MG63 (cell line): ENCODE data around the gene CCDC33. TPM values are rescaled to one million over a fixed set of nuclear protein-coding genes. Genes with fewer than 3 reads are reported as not detected.

Experiments used
- DNase-seq: peaks from one replicate; pipeline ENCODE4 v3.0.0-alpha.2; 2020
- H3K27me3 ChIP-seq: fragments of 250-450 bp; sonication (Bioruptor Pico); 2 replicates; pipeline ENCODE4 v1.5.1; 2020; ENCODE audit warnings: mild to moderate bottlenecking, moderate library complexity
- H3K36me3 ChIP-seq: fragments of 250-450 bp; sonication (Bioruptor Pico); 2 replicates; pipeline ENCODE4 v1.5.1; 2020; ENCODE audit warnings: mild to moderate bottlenecking, moderate library complexity
- H3K4me3 ChIP-seq: fragments of 250-450 bp; sonication (Bioruptor Pico); 2 replicates; pipeline ENCODE4 v1.5.1; 2020; ENCODE audit warnings: mild to moderate bottlenecking, moderate library complexity
- H3K9me3 ChIP-seq: fragments of 250-450 bp; sonication (Bioruptor Pico); 2 replicates; pipeline ENCODE4 v1.5.1; 2020; ENCODE audit warnings: mild to moderate bottlenecking, moderate library complexity
- total RNA-seq: library from RNA; depleted of rRNA; stranded (reverse); fragments of >200 nt; shearing (Covaris generic); gene quantifications from 2 replicates; pipeline ENCODE4 v1.2.3, GENCODE V29; 2014; ENCODE audit warnings: low replicate concordance; rRNA removed

The CCDC33 gene
- not detected in 2 replicates for total RNA-seq

GRCh38 chr15:74235962-74236361, at the start of gene CCDC33:
Gene CCDC33 (plus strand): TSS chr15:74236326. CDS start chr15:74236720, 394 bp downstream.
- Histone ChIP-seq H3K36me3 (no peaks in the 10 kb centered on the region), H3K9me3 (no peaks in the 10 kb centered on the region), H3K27me3 (no peaks in the 10 kb centered on the region; the same call in 1 of the 2 replicates), H3K4me3 (no peak within 1 kb of the TSS)
- no peak for DNase-seq

- H3K36me3 ChIP-seq = no peaks in the 10 kb centered on the region
- no peaks in the 10 kb centered on the region for H3K9me3 ChIP-seq
- DNase-seq = no peak
- H3K27me3 ChIP-seq = no peaks in the 10 kb centered on the region
- no peak overlapping the region for H3K4me3 ChIP-seq
These were observed 47.9 kb upstream of the CCDC33 start for GRCh38 chr15:74188216-74188615.

- Histone ChIP-seq H3K9me3 (no peaks in the 10 kb centered on the region), H3K4me3 (no peak overlapping the region), H3K36me3 (no peaks in the 10 kb centered on the region), H3K27me3 (no peaks in the 10 kb centered on the region)
- no peak for DNase-seq
These were observed 44.3 kb upstream of the CCDC33 start for GRCh38 chr15:74191798-74192197.

GRCh38 chr15:74192751-74193150, 43.4 kb upstream of the CCDC33 start:
- H3K4me3 ChIP-seq = no peak overlapping the region
- H3K36me3 ChIP-seq = no peaks in the 10 kb centered on the region
- H3K27me3 ChIP-seq = no peaks in the 10 kb centered on the region
- no peak for DNase-seq
- H3K9me3 ChIP-seq = no peaks in the 10 kb centered on the region

GRCh38 chr15:74193299-74193718, 42.8 kb upstream of the CCDC33 start:
- no peaks in the 10 kb centered on the region for H3K9me3 ChIP-seq
- no peaks in the 10 kb centered on the region for H3K27me3 ChIP-seq
- H3K36me3 ChIP-seq = no peaks in the 10 kb centered on the region
- H3K4me3 ChIP-seq = no peak overlapping the region
- peak; percentile 93 for DNase-seq

GRCh38 chr15:74193905-74194304, 42.2 kb upstream of the CCDC33 start:
- no peak for DNase-seq
- no peaks in the 10 kb centered on the region for H3K27me3 ChIP-seq
- no peak overlapping the region for H3K4me3 ChIP-seq
- H3K9me3 ChIP-seq = no peaks in the 10 kb centered on the region
- H3K36me3 ChIP-seq = no peaks in the 10 kb centered on the region

- H3K4me3 ChIP-seq = no peak overlapping the region
- DNase-seq = no peak
- no peaks in the 10 kb centered on the region for H3K9me3 ChIP-seq
- no peaks in the 10 kb centered on the region for H3K27me3 ChIP-seq
- no peaks in the 10 kb centered on the region for H3K36me3 ChIP-seq
These were observed 41.3 kb upstream of the CCDC33 start for GRCh38 chr15:74194572-74195559.

GRCh38 chr15:74196175-74196574, 40.0 kb upstream of the CCDC33 start:
- no peaks in the 10 kb centered on the region for H3K9me3 ChIP-seq
- peak; percentile 97 for DNase-seq
- no peak overlapping the region for H3K4me3 ChIP-seq
- H3K27me3 ChIP-seq = no peaks in the 10 kb centered on the region
- H3K36me3 ChIP-seq = no peaks in the 10 kb centered on the region

- no peak for DNase-seq
- Histone ChIP-seq H3K36me3 (no peaks in the 10 kb centered on the region), H3K9me3 (no peaks in the 10 kb centered on the region), H3K4me3 (no peak overlapping the region), H3K27me3 (no peaks in the 10 kb centered on the region)
These were observed 38.8 kb upstream of the CCDC33 start for GRCh38 chr15:74197176-74197965.

GRCh38 chr15:74199297-74199652, 36.9 kb upstream of the CCDC33 start:
- DNase-seq = no peak
- no peaks in the 10 kb centered on the region for H3K9me3 ChIP-seq
- no peaks in the 10 kb centered on the region for H3K27me3 ChIP-seq
- H3K4me3 ChIP-seq = no peak overlapping the region
- no peaks in the 10 kb centered on the region for H3K36me3 ChIP-seq

- Histone ChIP-seq H3K36me3 (no peaks in the 10 kb centered on the region), H3K27me3 (no peaks in the 10 kb centered on the region), H3K4me3 (no peak overlapping the region), H3K9me3 (no peaks in the 10 kb centered on the region)
- peak; percentile 89 for DNase-seq
These were observed 35.7 kb upstream of the CCDC33 start for GRCh38 chr15:74200412-74200815.

GRCh38 chr15:74200871-74201419, 35.2 kb upstream of the CCDC33 start:
- DNase-seq = no peak
- no peaks in the 10 kb centered on the region for H3K27me3 ChIP-seq
- no peaks in the 10 kb centered on the region for H3K36me3 ChIP-seq
- H3K9me3 ChIP-seq = no peaks in the 10 kb centered on the region
- H3K4me3 ChIP-seq = no peak overlapping the region

- no peak for DNase-seq
These were observed 34.3 kb upstream of the CCDC33 start for GRCh38 chr15:74201710-74202420.

GRCh38 chr15:74202452-74203401, 33.4 kb upstream of the CCDC33 start, which contains the start of gene STRA6:
Gene STRA6 (minus strand): TSS chr15:74202787. CDS start chr15:74202267, 520 bp downstream.
- no peak for DNase-seq
- Histone ChIP-seq H3K4me3 (no peak within 1 kb of the TSS), H3K36me3 (no peaks in the 10 kb centered on the region), H3K9me3 (no peaks in the 10 kb centered on the region), H3K27me3 (no peaks in the 10 kb centered on the region)

More at GRCh38 chr15:74201710-74202420, 34.3 kb upstream of the CCDC33 start:
- no peaks in the 10 kb centered on the region for H3K9me3 ChIP-seq
- no peaks in the 10 kb centered on the region for H3K36me3 ChIP-seq
- H3K4me3 ChIP-seq = no peak overlapping the region
- no peaks in the 10 kb centered on the region for H3K27me3 ChIP-seq

GRCh38 chr15:74203914-74204431, 32.2 kb upstream of the CCDC33 start:
- no peaks in the 10 kb centered on the region for H3K9me3 ChIP-seq
- H3K4me3 ChIP-seq = no peak overlapping the region
- H3K36me3 ChIP-seq = no peaks in the 10 kb centered on the region
- DNase-seq = peak; percentile 70
- no peaks in the 10 kb centered on the region for H3K27me3 ChIP-seq
